Superior temporal gyrus (tissue), 1 donor: ENCODE data around the gene SFXN2.
A peak's percentile ranks its signal among the peaks of the same experiment; 100 is the strongest.
"Not testable (repeated sequence)": the region's sequence is repeated elsewhere in the genome, so short reads cannot be mapped to it uniquely, and the experiment has no call there.

ENCODE experiments used
- DNase-seq: peaks from one replicate; pipeline ENCODE4 v3.0.0-alpha.2; 2016; ENCODE audit errors: extremely low spot score

SFXN2 gene

DNA sequence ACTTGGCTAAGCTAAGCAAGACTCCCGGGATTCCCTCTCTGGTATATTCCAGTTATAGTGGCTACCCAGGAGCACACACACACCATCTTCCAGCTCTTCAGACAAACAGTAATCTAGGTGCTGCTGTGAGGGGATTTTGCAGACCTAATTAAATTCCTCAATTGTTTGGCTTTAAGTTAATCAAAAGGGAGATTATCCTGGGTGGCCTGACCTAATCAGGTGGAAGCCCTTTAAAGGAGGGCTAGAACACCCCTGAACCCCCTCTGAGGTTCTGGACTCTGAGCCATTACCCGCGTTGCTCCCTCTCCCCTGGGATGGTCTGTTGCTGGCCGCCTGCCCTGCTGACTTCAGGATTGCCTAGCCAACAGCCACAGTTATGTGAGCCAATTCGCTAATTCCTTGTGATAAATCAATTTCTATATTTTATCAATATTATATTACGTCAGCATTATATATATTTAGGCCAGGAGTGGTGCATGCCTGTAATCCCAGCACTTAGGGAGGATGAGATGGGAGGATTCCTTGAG is 6.4 kb downstream of the SFXN2 start:
- DNase-seq = no peak

DNA sequence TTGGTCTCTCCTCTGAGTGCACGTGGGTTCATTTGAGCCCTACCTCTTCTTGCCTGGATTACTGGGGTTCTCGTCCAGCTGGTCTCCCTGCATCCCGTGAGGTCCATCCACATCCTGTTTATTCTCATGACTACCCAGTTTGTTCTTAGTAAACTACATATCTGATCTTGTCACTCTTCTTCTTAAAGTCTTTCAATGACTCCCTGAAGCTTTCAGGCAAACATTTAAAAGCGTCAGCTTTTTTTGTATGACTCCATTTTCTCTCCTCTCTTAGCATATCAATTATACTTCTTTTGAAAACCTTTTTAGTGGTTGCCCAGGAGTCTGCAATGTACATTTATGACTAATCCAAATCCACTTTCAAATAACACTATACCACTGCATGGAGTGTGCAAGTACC is 7.5 kb downstream of the SFXN2 start:
- no peak for DNase-seq

- no peak for DNase-seq
Observed at GRCh38 chr10:102723989-102724388, 9.6 kb downstream of the SFXN2 start.

GRCh38 chr10:102726274-102726673 is 11.8 kb downstream of the SFXN2 start:
- no peak for DNase-seq

GRCh38 chr10:102727037-102727818 is 12.8 kb downstream of the SFXN2 start:
- DNase-seq = no peak

DNA sequence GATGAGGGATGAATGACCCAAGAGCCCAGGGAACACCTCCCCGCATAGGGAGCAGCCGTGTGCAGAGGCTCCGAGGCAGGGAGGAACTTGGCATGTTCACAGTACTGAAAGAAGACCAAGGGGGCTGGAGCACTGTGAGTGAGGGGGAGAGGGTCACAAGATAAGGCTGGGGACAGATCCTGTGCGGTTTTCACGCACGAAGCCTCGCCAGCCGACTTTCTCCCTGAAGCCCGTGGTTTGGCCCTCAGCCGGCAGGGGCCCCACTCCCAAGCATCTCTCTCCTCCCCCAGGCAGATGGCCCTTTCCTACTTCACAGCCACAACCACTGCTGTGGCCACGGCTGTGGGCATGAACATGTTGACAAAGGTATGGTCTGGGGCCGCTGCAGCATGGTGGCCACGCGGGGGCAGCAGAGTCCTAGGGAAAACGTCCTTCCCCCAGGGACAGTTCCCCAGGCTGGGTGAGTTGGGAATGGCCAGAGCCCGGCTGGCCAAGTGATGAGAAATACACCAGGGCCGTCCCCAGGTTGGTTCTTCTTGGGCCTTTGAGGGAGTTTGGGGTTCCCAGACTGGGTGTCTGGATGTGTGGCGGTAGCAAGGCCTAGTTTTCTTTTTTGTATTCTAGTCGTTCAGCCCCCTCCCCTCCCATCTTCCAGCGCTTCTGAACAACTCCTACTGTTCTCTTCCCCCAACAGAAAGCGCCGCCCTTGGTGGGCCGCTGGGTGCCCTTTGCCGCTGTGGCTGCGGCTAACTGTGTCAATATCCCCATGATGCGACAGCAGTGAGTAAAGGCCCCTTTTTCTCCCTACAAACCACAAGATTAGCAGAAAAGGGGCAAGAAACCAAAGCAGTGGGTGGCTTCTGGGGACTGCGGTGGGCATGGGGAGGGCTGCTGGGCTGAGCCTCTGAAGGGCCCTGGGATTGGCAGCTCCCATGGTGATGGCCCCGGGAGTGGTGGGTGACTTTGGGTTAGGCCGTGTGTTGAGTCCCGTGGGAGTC is 14.9 kb downstream of the SFXN2 start:
- DNase-seq = peak; percentile 91

GRCh38 chr10:102731222-102731800 is 16.9 kb downstream of the SFXN2 start:
- no peak for DNase-seq

- no peak for DNase-seq
Observed at GRCh38 chr10:102732661-102733060, 18.2 kb downstream of the SFXN2 start.

GRCh38 chr10:102735065-102735562 is 20.7 kb downstream of the SFXN2 start:
- DNase-seq = no peak

- no peak for DNase-seq
Observed at GRCh38 chr10:102738692-102739121, 24.3 kb downstream of the SFXN2 start.

DNA sequence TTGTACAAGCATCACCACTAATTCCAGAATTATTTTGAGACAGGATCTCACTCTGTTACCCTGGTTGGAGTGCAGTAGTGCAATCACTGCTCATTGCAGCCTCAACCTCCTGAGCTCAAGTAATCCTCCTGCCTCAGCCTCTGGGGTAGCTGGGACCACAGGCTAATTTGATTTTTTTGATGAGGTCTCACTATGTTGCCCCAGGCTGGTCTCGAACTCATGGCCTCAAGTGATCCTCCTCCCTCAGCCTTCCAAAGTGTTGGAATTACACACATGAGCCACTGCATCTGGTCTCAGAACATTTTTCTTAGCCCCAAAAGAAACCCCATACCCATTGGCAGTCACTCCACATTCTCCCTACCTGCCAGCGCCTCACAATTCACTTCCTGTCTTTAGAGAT is 25.8 kb downstream of the SFXN2 start:
- DNase-seq = no peak

GRCh38 chr10:102741726-102742237 is 27.3 kb downstream of the SFXN2 start:
- DNase-seq = no peak

DNA sequence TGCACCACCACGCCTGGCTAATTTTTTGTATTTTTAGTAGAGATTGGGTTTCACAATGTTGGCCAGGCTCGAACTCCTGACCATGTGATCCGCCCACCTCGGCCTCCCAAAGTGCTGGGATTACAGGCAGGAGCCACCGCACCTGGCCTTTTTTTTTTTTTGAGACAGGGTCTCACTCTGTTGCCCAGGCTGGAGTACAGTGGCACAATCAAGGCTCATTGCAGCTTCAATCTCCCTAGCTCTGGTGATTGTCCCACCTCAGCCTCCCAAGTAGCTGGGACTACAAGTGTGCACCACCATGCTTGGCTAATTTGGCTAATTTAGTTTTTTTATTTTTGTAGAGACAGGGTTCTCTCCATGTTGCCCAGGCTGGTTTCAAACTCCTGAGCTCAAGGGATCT is 27.9 kb downstream of the SFXN2 start:
- DNase-seq = not testable (repeated sequence)

- DNase-seq = no peak
Observed at GRCh38 chr10:102743078-102743587, 28.7 kb downstream of the SFXN2 start.

DNA sequence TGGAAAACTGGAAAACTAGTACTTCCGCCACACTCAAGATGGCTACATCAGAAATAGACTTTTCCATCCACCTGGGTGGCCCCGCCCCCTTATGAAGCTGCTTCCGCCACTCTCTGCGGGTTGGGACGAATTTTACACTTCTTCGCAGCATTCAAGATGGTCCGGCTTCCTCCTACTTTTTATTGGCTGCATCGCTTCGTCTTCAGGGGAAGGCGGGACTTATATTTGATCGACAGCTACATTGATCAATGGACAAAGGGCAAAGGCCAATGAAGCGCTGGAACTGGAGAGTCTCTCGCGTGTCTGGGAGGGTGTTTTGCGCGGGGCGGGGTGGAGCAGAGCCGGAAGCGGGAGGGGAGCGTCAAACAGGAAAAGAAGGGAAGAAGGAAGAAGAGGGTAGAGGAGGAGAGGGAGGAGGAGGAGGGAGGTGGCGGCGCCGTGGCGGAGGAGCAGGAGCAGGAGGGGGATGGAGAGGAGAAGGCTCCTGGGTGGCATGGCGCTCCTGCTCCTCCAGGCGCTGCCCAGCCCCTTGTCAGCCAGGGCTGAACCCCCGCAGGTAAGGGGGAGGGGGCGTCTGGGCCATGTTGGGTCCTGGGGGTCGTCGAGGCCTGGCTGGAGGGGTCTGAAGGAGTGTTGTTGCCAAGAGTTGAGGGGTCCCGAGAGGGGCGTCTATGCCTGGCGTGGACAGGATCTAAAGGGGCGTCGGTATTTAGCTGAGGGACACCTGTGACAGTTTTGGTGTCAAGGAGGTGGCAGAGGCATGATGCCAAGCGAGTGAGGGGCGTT is 29.3 kb downstream of the SFXN2 start, which contains the start of gene WBP1L:
TSS of gene WBP1L (plus strand) at position 361 of the 786 bp plus-strand sequence. CDS start at position 467, 106 bp downstream.
- peak; percentile 100 for DNase-seq

GRCh38 chr10:102744374-102745051 is 30.1 kb downstream of the SFXN2 start:
- DNase-seq = peak; percentile 24

DNA sequence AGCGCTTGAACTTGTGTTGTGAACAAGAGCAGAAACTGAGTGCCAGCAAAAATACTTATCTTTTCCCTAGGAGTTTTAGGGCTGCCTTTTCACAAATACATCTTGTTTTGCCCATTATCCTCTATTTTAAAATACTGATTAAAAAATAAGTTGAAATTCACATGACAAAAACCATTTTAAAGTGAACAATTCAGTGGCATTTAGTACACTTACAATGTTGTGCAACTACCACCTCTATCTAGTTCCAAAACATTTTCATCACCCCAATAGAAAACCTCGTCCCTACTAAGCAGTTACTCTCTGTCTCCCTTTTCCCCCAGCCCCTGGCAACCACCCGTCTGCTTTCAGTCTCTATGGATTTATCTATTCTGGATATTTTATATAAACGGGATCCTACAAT is 30.7 kb downstream of the SFXN2 start:
- DNase-seq = no peak

DNA sequence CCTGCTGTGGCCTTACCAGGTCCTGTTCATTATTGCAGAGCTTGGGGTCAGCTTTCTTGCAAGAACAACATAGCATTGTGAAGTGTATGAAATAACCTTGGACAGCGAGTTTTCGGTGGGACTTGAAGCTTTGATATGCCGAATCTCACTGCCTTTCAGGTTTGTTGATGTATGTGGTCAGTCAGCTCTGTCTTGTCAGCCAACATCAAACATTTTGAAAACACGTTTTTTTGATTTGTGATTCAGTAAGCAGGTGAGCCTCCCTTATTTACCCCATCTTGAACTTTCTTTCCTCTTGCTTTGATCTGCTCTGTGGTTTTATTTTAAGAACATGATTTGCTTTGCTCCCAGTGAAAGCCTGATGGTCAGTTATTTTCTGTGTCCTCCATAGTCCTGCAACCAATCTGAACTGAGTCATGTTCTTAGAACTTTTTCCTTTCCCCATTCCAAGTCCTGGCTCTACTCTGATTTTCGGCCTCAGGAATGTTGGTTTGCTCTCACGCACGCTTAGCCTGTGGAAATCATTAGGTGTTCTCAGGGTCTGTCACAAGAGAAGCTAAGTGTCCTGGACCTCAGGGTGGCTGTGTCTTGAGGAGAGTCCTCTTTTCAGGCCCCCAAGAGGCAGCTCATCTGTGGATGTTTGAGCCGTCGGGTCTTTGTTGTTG is 38.0 kb downstream of the SFXN2 start:
- DNase-seq = no peak
